K562 (cell line): ENCODE measurements around the gene BTBD17. TPM values are rescaled to one million over a fixed set of nuclear protein-coding genes. Genes with fewer than 3 reads are reported as not detected.

Experiments
- ARID4B ChIP-seq: sonication (generic); formaldehyde crosslinking; IDR thresholded peaks from 2 replicates; pipeline ENCODE4 v1.8.0; 2022; ENCODE audit warnings: mild to moderate bottlenecking, missing genetic modification reagents
- HMG20A ChIP-seq: fragments of 450-650 bp; formaldehyde crosslinking; conservative IDR thresholded peaks from 2 replicates; pipeline ENCODE4 v1.4.0; 2020; ENCODE audit warnings: mild to moderate bottlenecking, mixed read lengths
- MYNN ChIP-seq, 2 experiments: sonication (generic); formaldehyde crosslinking in 1 of 2; IDR thresholded peaks; 2 replicates each; pipeline versions ENCODE4 v1.5.0 to v1.6.1; 2016 to 2020; ENCODE audit warnings: antibody characterized with exemption in 1 of 2, missing genetic modification reagents in 1 of 2
- NCOA4 ChIP-seq: fragments of 450-650 bp; IDR thresholded peaks from 2 replicates; pipeline ENCODE4 v1.6.1; 2018; ENCODE audit warnings: mild to moderate bottlenecking; ENCODE audit not compliant: partially characterized antibody
- THRB ChIP-seq: fragments of 450-650 bp; formaldehyde crosslinking; conservative IDR thresholded peaks from 2 replicates; pipeline ENCODE4 v1.4.0; 2022; ENCODE audit warnings: mild to moderate bottlenecking, missing genetic modification characterization
- ZBTB9 ChIP-seq: fragments of 450-650 bp; formaldehyde crosslinking; IDR thresholded peaks from 2 replicates; pipeline ENCODE4 v1.4.0; 2020; ENCODE audit warnings: mild to moderate bottlenecking, moderate library complexity
- polyA plus RNA-seq, 8 experiments: library from polyadenylated mRNA; depleted of rRNA in 4 of 8; stranded (reverse) in 5 of 8; unstranded in 3 of 8; fragments of >200 nt; fragmentation: Nextera tagmentation in 2 of 8; fragmentation: Illumina TruSeq in 1 of 8; extraction: Ambion mirVana in 2 of 8; extraction: Trizol in 1 of 8; gene quantifications; 2 replicates each; pipeline versions ENCODE4 v1.2.1 to v1.2.3, GENCODE V29; 2011 to 2014; ENCODE audit warnings: inconsistent platforms in 1 of 8, missing spikeins in 1 of 8
- total RNA-seq, 7 experiments: library from RNA; depleted of rRNA in 6 of 7; stranded (reverse); fragments of >200 nt in 6 of 7; fragmentation: Illumina TruSeq in 2 of 7; extraction: Trizol in 2 of 7; gene quantifications; 2 replicates each; pipeline versions ENCODE4 v1.2.1 to v1.2.3, GENCODE V29; 2011 to 2021; ENCODE audit warnings: low replicate concordance in 1 of 7

BTBD17 gene
- total and polyA plus RNA-seq, 9 of the 15 experiments (the other 6 are each of a cell fraction or from before 2014, with no cell fraction given) = not detected

GRCh38 chr17:74339537-74340195 lies 22.0 kb downstream of the BTBD17 start (continued):
- TF ChIP-seq HMG20A (CRISPR knock-in tag) = no peak
- TF ChIP-seq NCOA4 = no peak
- no peak for TF ChIP-seq ARID4B (CRISPR knock-in tag)
- TF ChIP-seq ZBTB9 (CRISPR knock-in tag) = no peak
- no peak for TF ChIP-seq MYNN (IDR thresholded peaks at IDR 0.05)
- no peak for TF ChIP-seq MYNN (CRISPR knock-in tag; IDR thresholded peaks at IDR 0.05)
- no peak for TF ChIP-seq THRB (CRISPR knock-in tag)
